TTC549 (cell line): ENCODE data around the gene SUMF1.

ENCODE experiments used
- FAIRE-seq: peaks from 2 replicates; lab custom pipeline; 2012; peaks lifted over from hg19 to GRCh38; lab: Jason Lieb, UNC

SUMF1 gene

DNA sequence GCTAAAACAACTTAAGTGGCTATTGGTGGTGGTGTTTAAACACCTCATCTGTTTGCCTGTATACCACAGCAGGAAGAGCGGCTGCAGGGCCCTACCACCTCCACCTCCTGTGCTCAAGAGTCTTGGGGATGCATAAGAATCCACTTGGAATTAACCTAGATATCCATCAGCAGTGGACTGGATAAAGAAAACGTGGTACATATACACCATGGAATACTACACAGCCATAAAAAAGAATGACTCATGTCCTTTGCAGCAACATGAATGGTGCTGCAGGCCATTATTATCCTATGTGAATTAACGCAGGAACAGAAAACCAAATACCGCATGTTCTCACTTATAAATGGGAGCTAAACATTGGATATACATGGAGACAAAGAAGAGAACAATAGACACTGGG, 87.1 kb downstream of the SUMF1 start:
- FAIRE-seq = no peak

DNA sequence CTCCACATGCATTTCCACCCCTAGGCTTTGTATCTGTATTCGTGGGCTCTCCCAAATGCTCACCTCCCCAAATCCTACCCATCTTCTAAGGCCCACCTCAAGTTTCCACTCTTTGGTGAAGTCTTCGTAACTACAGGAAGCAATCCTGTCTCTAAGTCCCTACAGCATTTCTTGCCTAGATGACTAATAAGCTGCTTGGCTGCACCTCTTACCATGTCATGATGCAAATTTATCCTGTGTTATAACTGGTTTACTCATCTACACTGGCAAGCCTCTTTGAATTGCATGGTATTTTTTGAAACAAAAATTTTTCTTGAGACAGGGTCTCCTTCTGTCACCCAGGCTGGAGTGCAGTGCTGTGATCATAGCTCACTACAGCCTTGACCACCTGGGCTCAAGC, 90.6 kb downstream of the SUMF1 start:
- FAIRE-seq = no peak

DNA sequence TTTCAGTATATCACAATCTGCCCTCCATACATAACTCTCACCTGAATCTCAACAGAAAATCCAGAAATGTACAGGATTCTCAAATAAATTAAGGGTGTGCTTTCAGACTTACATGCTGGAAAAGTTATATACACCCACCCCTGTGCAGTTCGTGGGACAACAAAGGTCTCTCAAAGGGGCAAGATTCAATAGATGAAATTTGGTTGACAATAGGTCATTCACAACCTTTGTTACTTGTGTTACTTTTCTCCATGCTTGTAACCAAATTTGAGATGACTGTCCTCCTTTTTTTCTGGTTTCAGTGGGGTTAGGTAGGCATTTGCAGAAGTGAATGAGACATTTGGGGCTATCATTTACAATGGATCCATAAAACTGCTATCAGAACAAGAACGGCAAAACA, 91.2 kb downstream of the SUMF1 start:
- FAIRE-seq = no peak

DNA sequence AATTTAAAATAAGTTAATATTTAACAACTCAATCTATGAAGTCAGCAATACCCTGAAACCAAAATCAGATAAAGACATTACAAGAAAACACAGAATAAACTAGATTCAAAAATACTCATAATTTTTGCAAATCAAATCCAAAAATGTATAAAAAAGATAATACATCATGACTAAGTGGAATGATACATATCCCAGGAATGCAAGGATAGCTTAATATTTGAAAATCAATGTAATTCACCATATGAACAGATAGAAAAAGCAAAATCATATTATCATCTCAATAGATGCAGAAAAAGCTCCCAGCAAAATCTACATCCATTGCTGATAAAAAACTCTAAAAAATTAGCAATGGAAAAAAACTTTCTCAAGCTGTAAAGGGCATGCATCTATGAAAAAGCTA, 93.4 kb downstream of the SUMF1 start:
- FAIRE-seq = no peak

DNA sequence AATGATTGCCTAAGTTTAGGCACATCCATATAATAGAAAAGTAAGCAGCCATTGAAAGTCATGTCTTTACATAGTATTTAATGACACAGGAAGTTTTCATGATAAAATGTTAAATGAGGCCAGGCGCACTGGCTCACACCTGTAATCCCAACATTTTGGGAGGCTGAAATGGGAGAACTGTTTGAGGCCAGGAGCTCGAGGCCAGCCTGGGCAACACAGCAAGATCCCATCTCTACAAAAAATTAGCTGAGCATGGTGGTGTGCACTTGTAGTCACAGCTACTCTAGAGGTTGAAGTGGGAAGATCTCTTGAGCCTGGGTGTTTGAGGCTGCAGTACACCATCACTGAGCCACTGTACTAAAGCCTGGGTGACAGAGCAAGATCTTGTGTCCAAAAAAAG, 104.5 kb downstream of the SUMF1 start:
- FAIRE-seq = no peak

DNA sequence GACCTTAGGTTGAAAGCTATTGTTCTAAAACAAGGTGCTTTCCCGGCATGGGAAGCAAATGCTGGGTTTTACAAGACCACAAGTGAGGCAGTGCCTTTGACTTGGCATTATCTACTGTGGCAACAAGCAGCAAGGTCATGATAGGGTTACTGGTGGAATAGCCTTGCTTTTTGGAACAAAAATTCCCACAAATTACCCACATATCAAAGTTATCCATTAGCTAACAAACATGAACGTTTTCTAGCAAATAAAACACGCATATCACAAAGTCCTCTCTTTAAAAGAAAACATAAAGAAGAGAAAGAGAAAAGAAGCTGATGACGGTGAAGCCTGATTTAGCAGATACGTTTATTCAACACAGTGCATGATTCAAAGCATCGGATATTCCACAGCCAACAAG, 106.3 kb downstream of the SUMF1 start:
- FAIRE-seq = no peak

DNA sequence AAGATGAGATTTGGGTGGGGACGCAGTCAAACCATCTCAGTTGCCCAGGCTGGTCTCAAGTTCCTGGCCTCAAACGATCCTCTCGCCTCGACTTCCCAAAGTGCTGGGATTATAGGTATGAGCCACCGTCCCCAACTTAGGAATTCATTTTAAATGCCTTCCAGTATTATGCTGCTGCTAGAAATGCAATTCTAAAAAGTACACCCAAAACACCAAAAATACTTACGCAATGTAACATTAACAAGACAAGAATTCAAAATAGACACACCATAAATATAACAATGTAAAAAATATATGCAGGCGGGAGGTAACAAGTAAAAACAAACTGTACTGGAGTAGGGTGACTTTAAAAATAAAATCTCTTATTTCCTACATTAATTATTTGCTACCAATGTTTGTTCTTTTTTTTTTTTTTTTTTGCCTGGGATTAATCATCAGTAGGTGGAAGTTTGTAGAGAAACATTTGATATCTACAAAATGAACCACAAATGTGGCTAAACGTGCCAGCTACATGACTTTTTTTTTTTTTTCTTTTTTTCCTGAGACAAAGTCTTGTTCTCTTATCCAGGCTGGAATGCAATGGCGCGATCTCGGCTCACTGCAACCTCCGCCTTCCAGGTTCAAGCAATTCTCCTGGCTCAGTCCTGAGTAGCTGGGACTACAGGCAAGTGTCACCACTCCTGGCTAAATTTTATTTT, 107.1 kb downstream of the SUMF1 start:
- no peak for FAIRE-seq

DNA sequence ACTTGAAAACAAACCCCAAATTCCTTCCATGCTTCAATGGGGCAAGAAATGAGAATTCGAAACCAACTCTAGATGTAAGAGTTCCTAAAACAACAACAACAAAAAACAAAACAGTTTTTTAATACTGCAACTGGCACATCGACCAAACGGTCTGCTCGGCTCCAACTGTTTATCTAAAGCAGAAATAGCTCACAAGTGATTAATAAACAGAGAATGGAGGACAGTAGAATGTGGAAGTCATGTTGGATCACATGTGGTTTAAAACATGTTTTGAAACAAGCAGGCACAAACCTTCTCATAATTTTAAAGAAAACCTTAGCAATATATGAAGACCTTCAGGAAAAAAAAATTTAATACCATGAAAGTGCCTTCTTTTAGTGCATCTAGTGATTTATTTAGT, 108.8 kb downstream of the SUMF1 start:
- no peak for FAIRE-seq

DNA sequence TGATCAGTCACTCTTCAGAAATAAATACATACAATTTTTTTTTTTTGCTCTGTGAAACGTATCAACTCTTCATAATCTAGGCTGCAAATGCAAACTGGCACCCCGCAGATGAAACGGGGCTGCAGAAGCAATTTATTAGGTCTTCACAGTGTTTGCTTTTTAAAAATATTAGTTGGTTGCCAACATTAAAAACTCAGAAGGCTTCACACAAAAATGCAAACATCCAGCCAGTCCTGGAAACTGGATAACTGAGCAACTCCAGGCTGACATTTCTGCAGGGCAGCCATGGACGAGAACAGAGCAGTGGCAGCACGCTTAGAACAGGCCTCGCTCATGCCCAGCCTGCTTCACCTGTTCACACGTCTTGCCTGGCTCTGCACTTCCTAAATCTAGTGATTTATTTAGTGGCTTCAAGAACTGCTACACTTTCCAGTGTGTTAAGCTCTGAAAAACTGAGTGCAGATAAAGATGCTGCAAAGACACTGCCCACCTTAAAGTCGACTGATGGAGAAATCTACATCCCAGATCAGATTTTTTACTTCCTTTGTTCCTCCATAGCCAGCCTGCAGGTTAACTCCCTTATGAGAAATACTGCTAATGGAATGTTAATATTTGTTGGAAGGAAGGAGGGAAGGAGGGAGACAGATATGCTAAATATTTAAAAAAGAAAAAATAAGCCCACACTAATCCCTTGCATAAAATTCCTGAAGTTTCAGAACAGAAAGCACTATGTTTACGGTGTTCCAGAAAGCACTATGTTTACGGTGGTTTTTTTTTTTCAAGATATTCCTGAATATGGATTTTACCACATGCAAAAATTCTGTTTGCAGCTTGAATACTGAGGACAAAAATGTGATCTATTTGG, 110.3 kb downstream of the SUMF1 start:
- FAIRE-seq = no peak

DNA sequence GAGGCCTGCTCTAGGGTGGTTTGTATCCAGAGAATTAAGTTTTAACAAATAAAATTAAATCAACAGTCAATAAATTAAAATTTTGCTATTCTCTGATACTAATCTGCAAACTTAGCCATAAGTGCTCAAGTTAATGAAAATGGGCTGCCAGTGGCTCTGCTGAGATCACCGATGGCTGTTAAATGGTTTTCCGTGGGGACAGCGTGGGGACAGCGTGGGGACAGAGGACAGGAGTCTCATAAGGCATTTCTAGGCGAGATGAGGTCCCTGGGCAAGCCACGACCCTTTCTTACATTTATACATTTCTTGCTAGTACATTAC, 110.9 kb downstream of the SUMF1 start:
- no peak for FAIRE-seq

DNA sequence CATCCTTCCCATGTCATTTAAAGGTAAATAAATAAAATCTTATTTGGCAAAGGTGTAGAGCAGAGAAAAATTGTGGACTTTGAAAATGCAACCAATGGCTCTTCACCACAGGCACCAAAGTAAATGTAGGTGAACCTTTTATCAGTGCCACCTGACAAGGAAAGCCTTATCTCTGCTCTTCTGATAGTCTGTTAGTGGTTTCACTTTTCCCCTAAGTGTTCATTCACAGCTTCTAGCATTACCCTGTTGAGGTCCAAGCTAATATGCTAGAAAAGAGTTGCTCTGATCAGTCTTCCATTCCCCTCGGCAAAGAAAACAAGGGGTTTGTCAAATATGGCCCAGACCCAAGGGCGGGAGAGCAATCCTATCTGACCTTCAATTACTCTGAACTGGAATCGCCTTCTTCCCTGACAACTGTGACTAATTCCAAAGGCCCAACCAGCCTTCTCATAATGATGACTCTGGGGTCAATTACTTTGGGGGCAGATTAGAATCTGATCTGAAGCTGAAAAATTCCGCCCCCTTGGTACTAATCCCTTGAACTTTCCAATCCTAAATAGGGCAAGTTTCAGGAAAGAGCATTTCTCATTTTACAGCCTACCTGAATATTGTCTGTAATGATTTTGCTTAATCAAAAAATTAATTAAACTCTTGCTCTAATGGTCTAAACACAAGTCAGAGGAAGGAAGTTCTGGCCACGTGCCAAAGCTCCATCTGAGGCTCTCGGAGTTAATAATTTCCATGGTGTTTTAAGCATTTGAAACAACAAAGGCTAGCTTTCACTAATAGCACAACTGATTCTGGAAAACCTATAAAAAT, 111.5 kb downstream of the SUMF1 start:
- no peak for FAIRE-seq

DNA sequence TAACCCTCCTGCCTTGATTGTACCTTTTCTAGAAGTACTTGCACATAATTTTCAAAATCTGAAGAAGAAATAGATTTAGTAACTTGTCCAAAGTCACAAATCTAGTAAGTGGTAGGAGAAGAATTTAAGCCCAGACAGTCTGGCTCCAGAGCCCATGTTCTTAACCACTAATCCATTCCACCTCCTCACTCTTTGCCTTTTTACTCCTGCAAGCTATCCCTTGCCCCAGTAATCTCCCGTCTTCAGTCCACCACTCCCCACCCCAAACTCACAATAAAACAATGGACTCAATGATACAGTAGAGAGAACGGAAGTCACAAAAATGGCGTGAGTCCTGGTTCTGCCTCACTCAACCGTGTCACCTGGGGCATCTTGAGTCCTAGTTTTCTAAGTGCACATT, 115.2 kb downstream of the SUMF1 start:
- no peak for FAIRE-seq

DNA sequence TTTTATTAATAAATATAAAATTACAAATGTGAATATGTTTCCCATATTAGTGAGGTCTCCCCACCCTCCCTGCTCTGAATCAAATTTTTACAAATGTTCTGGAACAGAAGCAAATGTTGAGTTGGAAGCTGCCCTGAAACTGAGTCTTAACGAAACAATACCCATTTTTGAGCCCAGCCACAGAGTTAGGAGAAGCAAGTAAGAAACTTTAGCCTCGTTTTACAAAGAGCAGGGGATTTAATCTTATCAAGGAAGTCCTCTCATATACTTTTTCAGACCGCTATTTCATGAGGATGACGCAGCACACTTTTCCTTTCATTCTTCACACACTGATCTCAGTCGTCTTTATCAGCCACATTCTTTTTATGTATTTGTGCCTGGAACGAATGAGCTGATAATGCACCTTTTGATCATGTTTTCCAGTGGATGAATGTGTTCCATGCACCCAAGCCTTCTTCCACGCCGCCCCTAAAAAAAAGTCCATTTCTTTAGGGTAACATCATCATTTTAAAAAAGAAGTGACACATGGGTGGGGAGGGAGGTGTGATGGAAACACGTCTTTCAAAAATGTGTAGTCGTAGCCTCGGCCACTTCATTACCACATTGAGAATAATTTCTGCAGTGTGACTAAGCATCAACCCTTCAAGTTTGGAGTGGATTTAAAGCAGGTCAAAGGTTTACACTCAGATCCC, 115.8 kb downstream of the SUMF1 start:
- FAIRE-seq = no peak

DNA sequence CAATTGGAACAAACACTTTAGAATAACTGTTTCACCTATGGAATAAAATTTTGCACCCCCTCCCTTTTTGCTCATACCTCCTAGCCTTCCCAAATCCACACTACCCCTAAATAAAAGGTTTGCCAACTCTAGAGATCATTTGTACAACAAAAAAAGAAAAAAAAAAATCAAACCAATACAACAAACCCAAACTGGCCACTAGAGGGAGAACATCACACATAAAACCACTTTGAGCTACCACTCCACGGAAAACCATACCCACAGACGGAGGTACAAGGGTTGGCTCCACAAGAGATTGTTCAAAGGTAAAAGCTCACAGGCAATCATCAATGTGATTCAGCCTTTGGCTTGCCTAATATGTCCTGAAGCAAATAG, 116.3 kb downstream of the SUMF1 start:
- FAIRE-seq = peak; percentile 51

DNA sequence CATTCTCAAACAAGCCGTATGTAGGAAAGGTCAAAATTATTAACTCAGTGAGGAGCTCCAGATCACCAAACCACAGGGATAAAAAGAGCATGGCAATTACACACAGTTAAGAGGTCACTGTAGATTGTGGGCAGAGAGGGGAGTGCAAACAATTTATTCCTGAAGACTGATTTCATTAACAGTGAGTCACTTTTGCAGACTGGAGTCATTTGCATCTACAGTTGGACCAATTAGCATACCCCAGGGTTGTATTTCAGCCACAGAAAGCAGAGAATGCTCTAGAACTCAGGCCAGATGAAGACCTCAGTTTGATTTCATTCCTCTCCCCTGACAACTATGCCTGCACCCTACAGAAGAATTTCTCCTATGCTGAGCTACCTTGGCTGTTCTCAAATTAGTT, 123.8 kb downstream of the SUMF1 start:
- FAIRE-seq = no peak

DNA sequence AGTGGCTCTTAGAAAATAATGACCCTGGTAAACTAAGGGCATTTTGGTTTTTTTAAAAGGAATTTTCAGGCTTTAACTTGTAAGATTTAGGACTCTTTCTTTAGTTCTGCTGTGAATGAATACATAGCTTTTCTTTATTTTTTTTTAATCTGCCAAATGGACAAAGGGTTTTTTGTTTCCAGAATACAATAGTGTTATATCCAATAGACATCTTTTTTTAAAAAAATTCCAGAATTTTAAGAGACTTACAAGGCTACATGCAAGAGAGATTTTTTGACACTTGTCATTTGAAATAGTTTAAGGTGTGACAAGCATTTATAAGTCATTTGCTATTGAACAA, 125.8 kb downstream of the SUMF1 start:
- no peak for FAIRE-seq

DNA sequence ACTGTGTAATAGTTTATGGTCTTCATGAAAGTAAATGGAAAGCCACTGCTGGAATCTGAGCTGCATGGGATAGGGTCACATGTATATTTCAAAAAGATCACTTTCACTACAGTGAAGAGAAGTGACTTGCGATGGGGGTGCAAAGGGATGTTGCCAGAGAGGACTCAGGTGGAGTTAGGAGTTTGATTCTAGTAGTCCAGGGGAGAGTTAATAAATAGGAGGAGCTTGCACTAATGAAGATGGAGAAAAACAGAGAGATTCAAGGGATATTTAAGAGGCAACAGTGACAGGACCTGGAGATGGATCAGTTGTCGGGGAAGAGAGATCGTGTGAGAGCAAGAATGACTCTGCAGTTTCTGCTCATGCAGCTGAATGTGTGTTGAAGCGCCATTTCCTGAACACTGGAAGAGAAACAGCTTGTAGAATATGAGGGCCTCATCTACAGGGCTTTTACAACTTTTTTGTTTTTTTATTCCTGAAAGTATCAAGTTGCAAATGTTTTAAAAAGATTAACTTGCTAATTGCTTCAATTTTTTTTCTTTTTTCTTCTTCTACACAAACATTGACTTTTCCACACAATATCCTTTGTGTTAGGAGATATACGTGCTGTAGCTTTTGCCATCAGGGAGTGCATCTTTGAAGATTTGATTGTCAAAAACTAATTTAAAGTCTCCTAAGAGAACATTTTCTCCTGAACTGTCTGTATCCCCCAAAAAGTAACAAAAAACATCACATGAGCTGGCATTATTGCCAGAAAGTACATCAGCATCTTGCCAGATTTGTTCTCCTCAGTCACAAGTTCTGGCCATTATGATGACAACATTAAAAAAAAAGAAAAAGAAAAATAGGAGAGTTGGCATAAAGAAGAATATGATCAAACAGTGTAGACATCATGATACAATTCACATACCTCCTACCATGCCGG, 126.4 kb downstream of the SUMF1 start:
- FAIRE-seq = no peak

DNA sequence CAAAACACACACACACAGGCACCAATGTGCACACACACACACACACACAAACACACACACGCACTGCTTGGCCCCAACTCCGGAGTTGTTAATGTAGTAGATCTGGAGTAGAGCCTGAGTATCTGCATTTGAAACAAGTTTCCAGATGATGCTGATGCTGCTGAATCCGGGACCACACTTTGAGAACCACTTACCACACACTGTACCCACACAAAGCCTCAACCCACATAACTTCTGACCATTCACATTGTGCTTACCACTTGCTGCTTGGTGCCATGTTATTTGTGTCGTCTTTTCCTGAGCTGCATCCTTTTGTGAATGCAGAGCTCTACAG, 127.0 kb downstream of the SUMF1 start:
- no peak for FAIRE-seq

DNA sequence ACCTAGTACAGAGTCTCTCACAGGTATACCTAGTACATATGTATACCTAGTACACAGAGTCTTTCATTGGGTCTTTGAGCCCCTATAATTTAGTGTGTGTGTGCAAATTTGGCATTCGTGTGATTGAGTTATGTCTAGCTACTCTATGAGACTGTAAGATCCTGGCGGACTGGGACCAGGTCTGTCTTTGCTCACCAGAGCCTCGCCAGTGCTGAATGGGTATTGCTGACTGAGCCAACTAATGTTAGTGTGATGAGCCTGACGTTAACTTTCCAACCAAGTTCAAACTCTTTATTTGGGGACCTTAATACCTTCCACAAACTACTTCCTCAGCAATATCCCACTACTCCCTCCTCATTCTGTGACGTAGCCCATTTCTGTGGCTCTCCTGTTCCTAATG, 128.3 kb downstream of the SUMF1 start:
- FAIRE-seq = no peak

DNA sequence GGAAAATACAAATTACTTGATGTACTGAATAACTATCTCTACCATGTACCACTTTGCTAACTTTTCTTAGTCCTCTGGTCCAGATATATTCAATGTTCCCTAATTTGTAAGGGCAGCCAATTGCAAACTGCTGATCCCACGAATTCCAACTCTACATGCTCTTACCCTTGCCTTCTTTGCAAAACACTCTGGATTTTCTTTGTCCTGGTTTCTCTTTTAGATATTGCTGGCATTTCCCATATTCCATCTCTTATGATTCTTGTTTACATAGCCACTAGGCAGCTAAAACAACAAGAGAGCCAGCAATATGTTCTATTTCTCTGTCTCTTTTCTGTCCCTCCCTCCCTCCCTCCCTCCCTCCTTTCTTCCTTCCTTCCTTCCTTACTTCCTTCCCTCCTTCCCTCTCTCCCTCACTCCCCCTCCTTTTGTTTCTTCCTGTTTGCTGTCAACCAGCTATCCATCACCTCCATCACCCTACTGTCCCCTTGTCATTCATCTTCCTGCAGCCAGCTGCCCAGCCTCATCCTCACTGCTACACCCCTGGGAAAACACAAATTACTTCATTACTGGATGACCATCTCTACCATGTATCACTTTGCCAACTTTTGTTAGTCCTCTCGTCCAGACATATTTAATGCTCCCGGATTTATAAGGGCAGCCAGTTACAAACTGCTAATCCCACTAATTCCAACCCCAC, 130.1 kb downstream of the SUMF1 start:
- no peak for FAIRE-seq

DNA sequence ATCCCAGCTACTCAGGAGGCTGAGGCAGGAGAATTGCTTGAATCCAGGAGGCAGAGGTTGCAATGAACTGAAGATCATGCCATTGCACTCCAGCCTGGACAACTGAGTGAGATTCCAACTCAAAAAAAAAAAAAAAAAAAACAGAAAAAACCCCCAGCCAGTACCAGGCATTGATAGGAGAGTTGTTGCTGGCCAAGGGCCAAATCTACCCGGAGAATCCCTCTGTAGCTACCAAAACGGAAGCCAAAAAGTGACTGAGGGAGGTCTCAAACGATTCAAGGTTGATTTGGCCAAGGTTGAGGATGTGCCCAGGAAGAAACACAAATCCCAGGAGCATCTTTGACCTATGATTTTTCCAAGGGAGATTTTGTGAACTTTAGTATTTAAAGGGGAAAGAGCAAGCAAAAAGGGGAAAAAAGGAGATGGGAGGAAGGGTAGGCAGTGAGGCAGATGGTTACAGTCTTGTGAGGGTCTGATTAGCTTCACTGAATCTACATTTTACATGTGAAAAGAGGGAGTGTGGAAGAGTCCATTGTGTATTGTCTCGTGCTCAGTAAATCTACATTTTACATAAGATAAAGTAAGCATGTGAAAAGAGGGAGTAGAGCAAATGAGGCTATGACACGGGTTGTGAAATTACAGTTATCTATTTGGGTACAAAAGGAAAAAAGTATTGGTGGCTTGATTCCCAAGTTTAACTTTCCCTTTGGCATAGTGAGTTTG, 131.1 kb downstream of the SUMF1 start:
- FAIRE-seq = no peak
